HG03354 (cell line): Measurements from ENCODE around the gene ZSCAN31.

Experiments used
- ATAC-seq: cut with Tn5 transposase; IDR thresholded peaks from one replicate; pipeline ENCODE4 v1.9.1; 2021; ENCODE audit warnings: mild to moderate bottlenecking; ENCODE audit not compliant: unreplicated experiment, poor library complexity, severe bottlenecking

Gene ZSCAN31

DNA sequence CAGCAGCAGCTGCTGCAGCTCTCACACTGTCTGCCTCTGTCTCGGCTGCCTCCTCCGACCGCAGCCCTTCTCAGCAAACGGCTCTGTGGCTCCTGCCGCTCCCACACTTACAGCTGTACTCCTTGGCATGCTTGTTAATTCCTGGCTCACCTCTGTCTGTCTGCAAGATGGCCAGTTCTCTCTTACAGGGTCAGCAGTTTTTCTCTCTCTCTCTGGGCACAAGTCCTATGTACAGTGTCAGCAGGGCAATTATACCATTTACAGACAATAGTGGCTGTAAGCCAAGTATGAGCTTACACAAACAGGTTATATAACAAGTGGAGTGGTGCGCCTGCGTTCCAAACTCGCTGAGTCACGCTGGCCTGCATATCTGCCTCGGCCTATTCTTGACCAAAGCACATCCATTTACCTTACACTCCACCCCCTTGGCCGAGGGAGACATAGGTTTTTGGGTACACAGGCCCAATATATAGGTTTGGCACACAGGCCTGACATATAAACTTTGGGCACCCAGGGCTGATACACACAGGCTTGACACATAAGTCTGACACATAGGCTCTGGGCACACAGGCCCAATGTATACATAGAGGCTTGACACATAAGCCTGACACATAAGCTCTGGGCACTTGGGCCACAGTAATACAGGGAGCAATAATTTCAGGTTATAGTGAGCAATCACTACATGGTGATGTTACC is 18.2 kb upstream of the ZSCAN31 start:
- ATAC-seq: no peak

DNA sequence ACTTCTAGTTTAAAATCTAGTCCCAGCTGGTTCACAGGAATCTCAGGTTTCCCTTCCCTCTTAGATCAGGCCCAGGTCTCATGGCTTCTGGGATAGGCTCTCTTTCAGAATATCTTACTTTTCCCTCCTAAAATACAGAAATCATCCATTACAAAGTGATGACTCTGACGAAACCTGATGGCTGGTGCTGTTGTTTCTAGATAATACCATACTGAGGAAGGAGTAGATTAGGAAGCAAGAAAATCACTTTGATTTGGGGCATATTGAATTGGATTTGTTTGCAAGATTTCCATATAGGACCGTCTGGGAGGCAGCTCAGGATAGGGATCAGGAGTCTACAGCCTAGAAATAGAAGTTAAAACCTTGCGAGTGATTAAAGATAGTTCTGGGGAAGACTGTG is 17.4 kb upstream of the ZSCAN31 start:
- ATAC-seq: no peak

DNA sequence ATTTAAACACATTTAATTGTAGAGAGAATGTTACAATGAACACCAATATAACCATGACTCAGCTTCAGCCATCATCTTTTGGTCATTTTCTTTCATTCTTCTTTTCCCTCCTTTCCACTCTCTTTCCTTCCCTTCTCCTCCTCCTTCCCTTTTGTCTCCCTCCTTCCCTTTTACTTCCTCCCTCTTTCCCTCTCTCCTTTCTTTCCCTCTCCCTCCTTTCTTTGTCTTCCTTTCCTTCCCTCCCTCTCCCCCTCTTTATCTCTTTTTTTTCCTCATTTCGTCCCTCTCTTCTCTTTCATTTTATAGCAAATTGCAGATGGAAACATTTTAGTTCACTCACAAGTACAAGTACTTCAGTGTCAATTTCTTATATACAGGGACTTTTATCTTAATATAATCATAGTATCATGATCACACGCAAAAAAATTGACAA is 15.6 kb upstream of the ZSCAN31 start:
- no peak for ATAC-seq

DNA sequence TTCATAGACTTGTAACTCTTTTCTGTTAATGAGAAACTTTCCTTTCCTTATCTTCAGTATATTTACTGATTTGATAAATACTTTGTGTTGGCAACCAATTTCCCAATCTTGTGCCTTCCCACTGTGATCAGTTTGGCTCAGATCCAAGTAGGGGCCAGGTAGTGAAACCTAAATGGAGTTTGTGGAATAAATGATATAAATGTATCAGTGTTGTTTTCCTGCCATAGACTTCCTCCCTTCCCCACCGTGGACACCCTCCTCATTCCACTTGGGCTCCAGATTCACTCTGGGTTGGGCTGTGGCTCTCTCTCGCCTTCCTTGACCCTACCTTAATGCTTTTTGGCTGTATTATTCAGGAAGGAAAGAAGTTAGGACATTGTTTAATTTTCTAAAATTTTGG is 15.1 kb upstream of the ZSCAN31 start:
- ATAC-seq: no peak

GRCh38 chr6:28349892-28350737 is 14.2 kb upstream of the ZSCAN31 start, which contains the start of gene ZKSCAN3:
ZKSCAN3 (plus strand) TSS chr6:28349947; CDS start chr6:28359587, 9,640 bp downstream.
- ATAC-seq: peak; percentile 99

GRCh38 chr6:28349344-28349891 is 13.5 kb upstream of the ZSCAN31 start:
- no peak for ATAC-seq

GRCh38 chr6:28347119-28347518 is 11.2 kb upstream of the ZSCAN31 start:
- no peak for ATAC-seq

DNA sequence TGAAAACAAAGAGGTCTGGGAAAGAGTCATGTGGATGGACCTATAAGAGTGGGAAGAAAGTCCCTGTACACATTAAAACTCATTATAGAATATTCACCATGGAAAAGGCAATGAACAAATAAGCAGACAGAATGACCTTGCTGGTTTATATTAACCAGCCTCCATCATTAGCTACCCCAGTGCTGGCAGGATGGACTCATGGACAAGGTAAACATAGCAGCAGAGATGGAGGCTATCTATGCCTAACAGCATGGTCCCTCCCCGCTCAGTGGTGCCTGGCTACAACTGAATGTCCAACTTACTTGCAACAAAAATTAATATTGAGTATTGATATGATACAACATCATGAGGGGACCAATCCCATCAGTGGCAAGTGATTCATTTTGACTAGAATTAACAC is 9.3 kb upstream of the ZSCAN31 start:
- no peak for ATAC-seq

- ATAC-seq: no peak
Observed at GRCh38 chr6:28343898-28344677, 8.1 kb upstream of the ZSCAN31 start.

DNA sequence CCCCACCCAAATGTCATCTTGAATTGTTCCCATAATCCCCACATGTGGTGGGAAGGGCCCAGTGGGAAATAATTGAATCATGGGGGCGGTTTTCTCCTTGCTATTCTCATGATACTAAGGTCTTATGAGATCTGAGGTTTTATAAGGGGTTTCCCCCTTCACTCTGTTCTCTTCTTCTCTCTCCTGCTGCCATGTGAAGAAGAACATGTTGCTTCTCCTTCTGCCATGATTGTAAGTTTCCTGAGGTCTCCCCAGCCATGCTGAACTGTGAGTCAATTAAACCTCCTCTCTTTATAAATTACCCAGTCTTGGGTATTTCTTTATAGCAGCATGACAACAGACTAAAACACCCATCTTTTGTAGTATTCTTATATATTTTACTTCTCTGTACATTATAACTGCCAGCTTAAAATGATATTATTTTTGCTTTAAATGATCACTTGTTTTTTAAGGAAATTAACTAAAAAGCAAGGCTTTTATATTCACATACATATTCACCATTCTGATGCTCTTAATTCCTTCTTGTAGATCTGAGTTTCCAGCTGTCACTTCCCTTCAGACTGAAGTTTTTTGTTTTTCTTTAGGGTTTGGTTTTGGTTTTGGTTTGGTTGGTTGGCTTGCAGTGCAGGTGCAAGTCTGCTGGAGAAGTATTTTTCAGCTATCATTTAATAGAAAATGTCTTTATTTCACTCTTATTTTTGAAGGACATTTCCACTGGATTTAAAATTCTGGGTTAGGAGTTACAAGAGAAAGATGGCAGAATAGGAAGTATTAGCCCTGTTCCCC is 4.6 kb upstream of the ZSCAN31 start:
- ATAC-seq: no peak

- ATAC-seq: no peak
Observed at GRCh38 chr6:28337121-28337520, 1.2 kb upstream of the ZSCAN31 start.

DNA sequence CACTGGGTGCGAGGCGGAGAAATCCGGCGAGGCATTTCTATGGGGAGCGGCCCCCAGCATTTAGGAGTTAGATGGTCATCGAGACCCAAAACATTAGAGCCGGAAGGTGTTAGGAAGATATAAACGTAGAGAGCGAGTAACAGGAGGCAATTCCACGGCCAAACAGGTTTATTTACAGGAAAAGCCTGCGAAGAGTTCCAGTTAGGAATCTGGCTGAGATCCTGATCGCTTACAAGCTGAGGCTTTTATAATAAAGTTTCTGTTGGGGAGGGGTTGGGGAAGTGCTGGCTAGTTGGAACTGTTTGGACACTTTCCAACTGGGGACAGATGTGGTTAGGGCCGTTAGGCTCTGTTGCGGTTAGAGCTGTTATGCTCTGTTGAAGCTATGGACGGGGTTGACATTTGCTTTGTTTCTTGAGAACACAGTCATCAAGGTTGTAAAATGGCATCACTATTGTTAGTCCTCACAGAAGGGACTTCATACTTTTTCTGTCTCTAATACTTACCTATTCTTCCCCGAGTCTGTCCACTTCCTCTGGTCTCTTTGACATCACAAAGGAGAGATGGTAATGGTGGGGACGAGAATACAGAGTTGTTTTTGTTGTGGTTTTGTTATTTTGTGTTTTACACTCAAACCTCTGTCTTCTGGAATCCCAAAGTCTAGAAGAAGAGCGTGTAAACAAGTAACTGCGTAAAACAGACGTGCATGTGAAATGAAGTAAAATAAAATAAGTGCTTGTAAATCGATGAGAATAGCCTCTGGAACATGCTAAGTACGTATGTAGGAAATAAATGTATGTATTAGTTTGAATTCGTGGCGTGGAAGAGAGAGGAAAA is 554 bp upstream of the ZSCAN31 start:
- peak; percentile 13 for ATAC-seq

- no peak for ATAC-seq
Observed at GRCh38 chr6:28335040-28335563, 846 bp downstream of the ZSCAN31 start.

DNA sequence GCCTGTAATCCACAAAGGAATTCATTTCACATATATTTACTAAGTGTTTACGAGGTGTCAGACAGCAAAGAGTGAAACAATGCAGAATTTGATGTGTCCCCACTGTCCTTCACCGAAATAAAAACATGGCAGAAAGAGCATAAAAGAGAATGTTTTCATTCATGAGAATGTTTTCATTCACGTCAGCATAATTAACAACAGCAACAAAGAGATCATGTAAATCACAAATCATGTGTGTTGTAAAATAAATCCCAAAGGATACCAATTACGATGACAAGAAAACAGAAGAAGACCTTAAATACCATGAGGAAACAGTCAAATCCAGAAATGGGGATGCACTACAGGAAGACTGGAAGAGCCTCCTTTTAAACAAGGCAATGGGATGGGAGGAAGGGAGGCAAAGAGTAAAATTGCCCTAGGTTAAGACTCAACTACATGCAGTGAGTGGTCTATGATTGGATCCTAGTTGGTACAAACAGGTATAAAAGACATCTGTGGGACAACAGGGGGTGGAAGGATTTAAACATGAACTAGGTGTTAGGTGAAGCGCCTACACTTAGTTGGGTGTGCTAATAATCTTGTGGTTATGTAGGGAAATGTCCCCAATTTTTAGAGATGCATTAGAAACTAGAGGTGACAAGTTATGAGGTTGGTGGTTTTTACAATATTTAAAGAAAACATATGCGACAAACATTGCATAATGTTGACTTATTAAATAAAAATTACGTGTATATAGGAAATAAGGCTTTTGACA is 1.5 kb downstream of the ZSCAN31 start:
- ATAC-seq: no peak

GRCh38 chr6:28333599-28334018 is 2.3 kb downstream of the ZSCAN31 start:
- no peak for ATAC-seq

DNA sequence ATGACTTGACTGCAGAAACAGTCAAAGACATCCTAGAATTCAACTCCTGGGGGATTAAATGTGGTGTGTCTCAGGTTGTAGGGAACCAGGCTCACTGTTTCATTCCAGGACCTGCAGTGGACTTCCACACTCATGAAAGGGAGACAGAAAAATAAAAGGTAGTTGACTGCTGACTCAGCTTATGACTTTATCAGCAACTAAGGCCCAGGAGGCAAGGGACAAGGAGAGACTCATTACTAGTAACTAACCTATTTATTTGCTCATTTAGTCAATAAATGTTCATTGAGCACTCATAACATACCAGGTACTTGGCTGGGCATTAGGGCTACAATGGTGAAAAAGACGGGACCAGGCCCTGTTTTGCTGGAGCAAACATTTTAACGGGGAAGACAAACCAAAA is 2.9 kb downstream of the ZSCAN31 start:
- no peak for ATAC-seq

DNA sequence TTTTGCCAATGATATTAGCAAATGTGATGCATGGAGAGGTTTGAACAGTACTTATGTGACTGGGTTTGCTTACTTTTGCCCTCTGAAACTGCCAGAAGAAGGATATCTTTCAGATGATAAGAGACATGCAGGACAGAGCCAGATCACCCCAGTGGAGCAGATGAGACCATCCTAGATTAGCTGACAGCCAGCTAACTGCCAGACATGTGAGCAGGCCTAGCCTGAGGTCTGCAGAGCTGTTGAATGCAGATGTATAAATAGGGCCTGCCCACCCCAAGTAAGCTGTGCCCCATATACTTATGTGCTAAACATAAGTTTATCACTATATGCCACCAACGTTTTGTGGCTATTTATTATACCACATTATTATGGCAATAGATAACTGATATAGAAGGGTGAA is 5.9 kb downstream of the ZSCAN31 start:
- ATAC-seq: no peak
